Loucy (cell line): ENCODE data around the gene THOP1.

Source experiments
- CTCF ChIP-seq: fragments of 200-600 bp; sonication (generic); conservative IDR thresholded peaks from 2 replicates; pipeline ENCODE4 v1.5.1; 2014; ENCODE audit warnings: mild to moderate bottlenecking, antibody characterized with exemption, low read length
- EZH2phosphoT487 ChIP-seq: fragments of 200-600 bp; IDR thresholded peaks from 2 replicates; pipeline ENCODE4 v1.6.1; 2018; ENCODE audit warnings: antibody characterized with exemption, mild to moderate bottlenecking, moderate library complexity, borderline replicate concordance

GRCh38 chr19:2769218-2769617, 16.1 kb upstream of the THOP1 start:
- TF ChIP-seq CTCF (no peak), EZH2phosphoT487 (no peak)
